DOHH2 (cell line): Measurements from ENCODE around the gene FAU.

Source experiments
- H3F3A ChIP-seq: fragments of 200-600 bp; sonication (generic), shearing (Covaris generic); 2 replicates; pipeline ENCODE4 v1.6.0; 2016; ENCODE audit warnings: antibody characterized with exemption, mild to moderate bottlenecking; ENCODE audit not compliant: control insufficient read depth, insufficient read depth
- H3K27ac ChIP-seq: fragments of 200-600 bp; sonication (generic); 2 replicates; pipeline ENCODE4 v1.5.1; 2014; ENCODE audit warnings: low read depth, mild to moderate bottlenecking, low read length, moderate library complexity
- H3K27me3 ChIP-seq: fragments of 200-600 bp; sonication (generic); 2 replicates; pipeline ENCODE4 v1.6.1; 2014; ENCODE audit warnings: mild to moderate bottlenecking, low read length, mixed read lengths; ENCODE audit not compliant: control insufficient read depth
- H3K36me3 ChIP-seq: fragments of 200-600 bp; sonication (generic); 2 replicates; pipeline ENCODE4 v1.6.1; 2014; ENCODE audit warnings: mild to moderate bottlenecking, low read length, moderate library complexity, mixed read lengths; ENCODE audit not compliant: control insufficient read depth
- H3K4me1 ChIP-seq: fragments of 200-600 bp; sonication (generic); 2 replicates; pipeline ENCODE4 v1.6.1; 2014; ENCODE audit warnings: mild to moderate bottlenecking, low read length, mixed read lengths; ENCODE audit not compliant: control insufficient read depth
- H3K4me2 ChIP-seq: fragments of 200-600 bp; sonication (generic); 2 replicates; pipeline ENCODE4 v1.6.0; 2014; ENCODE audit warnings: mild to moderate bottlenecking, low read length, moderate library complexity
- H3K4me3 ChIP-seq: fragments of 200-600 bp; sonication (generic); 2 replicates; pipeline ENCODE4 v1.5.1; 2014; ENCODE audit warnings: mild to moderate bottlenecking, low read length, mixed read lengths
- H3K79me2 ChIP-seq: fragments of 200-600 bp; sonication (generic); 2 replicates; pipeline ENCODE4 v1.6.1; 2014; ENCODE audit warnings: mild to moderate bottlenecking, low read length, mixed read lengths; ENCODE audit not compliant: control insufficient read depth
- H3K9me2 ChIP-seq: fragments of 200-600 bp; sonication (generic); replicated peaks from 2 replicates; pipeline ENCODE4 v1.6.1; 2014; ENCODE audit warnings: mild to moderate bottlenecking, low read length, mixed read lengths; ENCODE audit not compliant: control insufficient read depth
- H3K9me3 ChIP-seq: fragments of 200-600 bp; sonication (generic); 2 replicates; pipeline ENCODE4 v1.6.1; 2014; ENCODE audit warnings: antibody characterized with exemption, low read length, mixed read lengths; ENCODE audit not compliant: control insufficient read depth, insufficient read depth
- H4K20me1 ChIP-seq: fragments of 200-600 bp; sonication (generic); 2 replicates; pipeline ENCODE4 v1.6.0; 2014; ENCODE audit warnings: low read depth, mild to moderate bottlenecking, antibody characterized with exemption, low read length, moderate library complexity; ENCODE audit not compliant: control insufficient read depth, insufficient read depth
- EZH2phosphoT487 ChIP-seq: fragments of 200-600 bp; sonication (generic); IDR thresholded peaks from 2 replicates; pipeline ENCODE4 v1.6.1; 2017; ENCODE audit warnings: borderline replicate concordance, mild to moderate bottlenecking, antibody characterized with exemption, low read length, moderate library complexity, mixed read lengths
- TF ChIP-seq, protein P1 (sequence below): fragments of 200-600 bp; sonication (generic); IDR thresholded peaks from one replicate; pipeline ENCODE4 v1.5.1; 2014; ENCODE audit warnings: antibody characterized with exemption, mild to moderate bottlenecking, low read depth, low read length; ENCODE audit not compliant: poor library complexity, severe bottlenecking

FAU gene

DNA sequence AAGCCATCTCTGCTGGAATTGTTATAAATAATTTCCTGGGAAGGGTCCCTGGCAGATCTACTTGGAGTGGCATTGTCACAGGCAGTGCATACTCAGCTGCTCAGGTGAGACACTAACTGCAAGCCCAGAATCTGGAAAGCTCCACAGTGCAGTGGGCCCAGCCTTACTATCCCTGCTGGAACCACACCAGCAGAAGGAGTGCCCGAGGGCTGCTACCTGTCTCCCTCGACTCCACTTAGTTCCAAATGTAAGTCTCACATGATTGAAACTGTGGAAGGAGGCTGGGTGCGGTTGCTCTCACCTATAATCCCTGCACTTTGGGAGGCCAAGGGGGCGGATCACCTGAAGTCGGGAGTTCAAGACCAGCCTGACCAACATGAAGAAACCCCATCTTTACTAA is 26.7 kb upstream of the FAU start:
- no peak overlapping the region for H3K27ac ChIP-seq
- H3K4me2 ChIP-seq, result no peak overlapping the region
- H3F3A ChIP-seq, result peaks cover 25% of the 10 kb centered on the region
- H3K27me3 ChIP-seq, result no peaks in the 10 kb centered on the region
- H4K20me1 ChIP-seq, result no peaks in the 10 kb centered on the region
- no peaks in the 10 kb centered on the region for H3K9me2 ChIP-seq
- peaks cover 9% of the 10 kb centered on the region; the same call in 1 of the 2 replicates for H3K9me3 ChIP-seq
- H3K36me3 ChIP-seq, result no peaks in the 10 kb centered on the region
- H3K79me2 ChIP-seq, result no peaks in the 10 kb centered on the region
- TF ChIP-seq EZH2phosphoT487, result no peak
- TF ChIP-seq, protein P1, sequence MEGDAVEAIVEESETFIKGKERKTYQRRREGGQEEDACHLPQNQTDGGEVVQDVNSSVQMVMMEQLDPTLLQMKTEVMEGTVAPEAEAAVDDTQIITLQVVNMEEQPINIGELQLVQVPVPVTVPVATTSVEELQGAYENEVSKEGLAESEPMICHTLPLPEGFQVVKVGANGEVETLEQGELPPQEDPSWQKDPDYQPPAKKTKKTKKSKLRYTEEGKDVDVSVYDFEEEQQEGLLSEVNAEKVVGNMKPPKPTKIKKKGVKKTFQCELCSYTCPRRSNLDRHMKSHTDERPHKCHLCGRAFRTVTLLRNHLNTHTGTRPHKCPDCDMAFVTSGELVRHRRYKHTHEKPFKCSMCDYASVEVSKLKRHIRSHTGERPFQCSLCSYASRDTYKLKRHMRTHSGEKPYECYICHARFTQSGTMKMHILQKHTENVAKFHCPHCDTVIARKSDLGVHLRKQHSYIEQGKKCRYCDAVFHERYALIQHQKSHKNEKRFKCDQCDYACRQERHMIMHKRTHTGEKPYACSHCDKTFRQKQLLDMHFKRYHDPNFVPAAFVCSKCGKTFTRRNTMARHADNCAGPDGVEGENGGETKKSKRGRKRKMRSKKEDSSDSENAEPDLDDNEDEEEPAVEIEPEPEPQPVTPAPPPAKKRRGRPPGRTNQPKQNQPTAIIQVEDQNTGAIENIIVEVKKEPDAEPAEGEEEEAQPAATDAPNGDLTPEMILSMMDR, result no peak
- H3K4me3 ChIP-seq, result no peak overlapping the region
- H3K4me1 ChIP-seq, result peaks cover 74% of the 10 kb centered on the region

DNA sequence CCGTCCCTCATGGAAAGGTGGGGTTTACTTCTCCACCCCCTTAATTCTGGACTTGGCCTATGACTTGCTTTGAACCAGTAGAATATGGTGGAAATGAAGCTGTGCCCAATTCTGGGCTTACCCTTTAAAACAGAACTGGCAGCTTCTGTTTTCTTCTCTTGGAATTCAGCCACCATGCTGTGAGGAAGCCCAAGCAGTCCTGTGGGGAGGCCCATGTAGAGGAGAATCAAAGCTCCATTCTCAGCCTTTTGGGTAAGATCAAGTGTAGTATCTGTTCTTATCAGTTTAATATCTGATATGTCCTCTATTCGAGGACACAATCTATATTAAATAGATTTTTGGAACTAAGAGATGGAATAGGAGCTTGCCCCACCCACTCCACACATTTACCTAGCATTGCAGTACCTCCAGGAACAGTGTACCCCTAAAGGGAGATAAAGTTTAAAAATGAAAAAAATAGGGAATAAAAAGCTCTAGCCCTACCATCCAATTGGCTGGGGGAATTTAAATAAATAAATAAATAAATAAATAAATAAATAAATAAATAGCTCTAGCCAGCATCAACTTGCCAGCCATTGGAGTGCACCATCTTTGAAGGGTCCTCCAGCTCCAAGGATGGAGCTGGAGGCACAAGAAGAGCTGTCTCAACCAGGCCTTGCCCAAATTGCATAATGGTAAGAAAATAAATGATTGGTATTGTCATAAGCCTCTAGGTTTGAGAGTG is 25.6 kb upstream of the FAU start:
- Histone ChIP-seq H3K4me1 (peaks cover 70% of the 10 kb centered on the region), H3K4me3 (peak overlapping the region; percentile 63; the same call in 1 of the 2 replicates), H3K9me3 (peaks cover 9% of the 10 kb centered on the region; the same call in 1 of the 2 replicates), H3K9me2 (no peaks in the 10 kb centered on the region), H3F3A (peaks cover 22% of the 10 kb centered on the region), H3K4me2 (no peak overlapping the region), H4K20me1 (no peaks in the 10 kb centered on the region), H3K27ac (peak overlapping the region; percentile 58; the same call in 1 of the 2 replicates), H3K79me2 (no peaks in the 10 kb centered on the region), H3K27me3 (no peaks in the 10 kb centered on the region), H3K36me3 (no peaks in the 10 kb centered on the region)
- TF ChIP-seq, protein P1, result no peak
- TF ChIP-seq EZH2phosphoT487, result no peak

DNA sequence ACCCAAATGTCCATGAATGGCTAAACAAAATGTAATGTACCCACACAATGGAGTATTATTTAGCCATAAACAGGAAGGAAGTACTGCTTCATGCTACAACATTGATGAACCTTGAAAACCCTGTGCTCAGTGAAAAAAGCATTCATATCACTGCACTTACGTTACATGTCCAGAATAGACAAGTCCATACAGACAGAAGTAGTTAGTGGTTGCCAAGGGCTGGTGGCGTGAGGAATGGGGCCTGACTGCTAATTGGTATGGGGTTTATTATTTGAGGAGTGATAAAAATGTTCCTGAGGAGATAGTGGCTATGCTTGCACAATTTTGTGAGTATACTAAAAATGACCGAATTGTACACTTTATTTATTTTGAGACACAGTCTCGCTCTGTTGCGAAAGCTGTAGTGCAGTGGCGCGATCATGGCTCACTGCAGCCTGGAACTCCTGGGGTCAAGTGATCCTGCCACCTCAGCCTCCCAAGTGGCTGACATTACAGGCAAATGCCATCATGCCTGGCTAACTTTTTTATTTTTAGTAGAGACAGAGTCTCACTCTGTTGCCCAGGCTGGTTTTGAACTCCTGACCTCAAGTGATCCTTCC is 20.1 kb upstream of the FAU start:
- H3K4me1 ChIP-seq, result peaks cover 60% of the 10 kb centered on the region
- TF ChIP-seq EZH2phosphoT487, result no peak
- TF ChIP-seq, protein P1, result no peak
- H3K27me3 ChIP-seq, result no peaks in the 10 kb centered on the region
- no peaks in the 10 kb centered on the region for H3K9me2 ChIP-seq
- H3K36me3 ChIP-seq, result peaks cover 3% of the 10 kb centered on the region; the same call in 1 of the 2 replicates
- H4K20me1 ChIP-seq, result no peaks in the 10 kb centered on the region
- peaks cover 7% of the 10 kb centered on the region; the same call in 1 of the 2 replicates for H3K9me3 ChIP-seq
- H3K79me2 ChIP-seq, result no peaks in the 10 kb centered on the region
- H3K4me2 ChIP-seq, result peak overlapping the region; percentile 46
- H3K4me3 ChIP-seq, result peak overlapping the region; percentile 27
- H3K27ac ChIP-seq, result peak overlapping the region; percentile 29
- H3F3A ChIP-seq, result peaks cover 16% of the 10 kb centered on the region; the same call in 1 of the 2 replicates
